Stimulated activated CD8-positive, alpha-beta memory T cell treated with anti-CD3 and anti-CD28 coated beads, Interleukin-4, amount 100 ng/mL, for 1 hour (primary cell): ENCODE measurements around the gene ACTR1A.
"Not testable (repeated sequence)": the region's sequence is repeated elsewhere in the genome, so short reads cannot be mapped to it uniquely, and the experiment has no call there.

ENCODE experiments used
- DNase-seq, 2 donors: peaks; one replicate each; pipeline ENCODE4 v3.0.0-alpha.2; 2020; ENCODE audit warnings: low read depth in 2 of 2, low spot score in 1 of 2

Gene ACTR1A

GRCh38 chr10:102515724-102516123 lies 13.2 kb upstream of the ACTR1A start:
- DNase-seq = no peak

GRCh38 chr10:102514487-102515311 lies 12.2 kb upstream of the ACTR1A start:
- no peak for DNase-seq

GRCh38 chr10:102511583-102512274 lies 9.2 kb upstream of the ACTR1A start:
- no peak for DNase-seq

DNA sequence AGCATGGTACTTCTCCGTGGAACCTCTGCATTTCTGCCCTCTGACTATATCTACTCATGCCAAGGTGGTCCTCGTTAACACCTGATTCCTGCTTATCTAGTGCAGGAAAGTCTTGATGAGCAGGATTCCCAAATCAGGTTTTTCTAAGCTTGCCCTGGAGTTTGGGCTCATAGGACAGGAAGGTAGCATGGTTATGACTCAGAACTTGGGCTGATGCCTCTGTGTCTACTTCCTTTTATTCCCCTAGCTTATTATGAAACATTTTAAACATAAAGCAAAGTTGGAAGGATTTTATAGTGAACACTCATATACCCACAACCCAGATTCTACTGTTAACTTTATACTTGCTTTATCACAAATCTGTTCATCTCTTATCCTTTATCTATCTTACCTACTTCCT lies 6.9 kb upstream of the ACTR1A start:
- no peak for DNase-seq

- DNase-seq = no peak
Observed at GRCh38 chr10:102508506-102508905, 6.0 kb upstream of the ACTR1A start.

DNA sequence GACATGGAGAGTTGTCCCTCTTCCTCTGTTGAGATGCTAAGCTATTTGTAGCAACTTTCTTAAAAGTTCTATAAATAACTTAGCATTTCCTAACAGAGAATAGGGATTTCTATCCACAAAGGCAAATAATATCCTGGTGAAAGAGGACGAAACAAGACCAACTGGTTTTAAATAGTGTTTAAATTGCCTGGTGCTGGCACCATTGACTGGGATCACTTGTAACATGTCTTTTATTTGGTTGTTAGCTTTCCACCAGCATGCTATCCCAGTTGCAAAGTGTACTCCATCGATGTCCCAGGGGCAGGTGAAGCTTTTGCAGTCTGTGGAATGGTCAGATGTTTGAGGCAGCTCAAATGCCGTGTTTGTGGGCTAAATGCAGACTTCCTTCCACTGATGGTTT lies 5.0 kb upstream of the ACTR1A start:
- no peak for DNase-seq

DNA sequence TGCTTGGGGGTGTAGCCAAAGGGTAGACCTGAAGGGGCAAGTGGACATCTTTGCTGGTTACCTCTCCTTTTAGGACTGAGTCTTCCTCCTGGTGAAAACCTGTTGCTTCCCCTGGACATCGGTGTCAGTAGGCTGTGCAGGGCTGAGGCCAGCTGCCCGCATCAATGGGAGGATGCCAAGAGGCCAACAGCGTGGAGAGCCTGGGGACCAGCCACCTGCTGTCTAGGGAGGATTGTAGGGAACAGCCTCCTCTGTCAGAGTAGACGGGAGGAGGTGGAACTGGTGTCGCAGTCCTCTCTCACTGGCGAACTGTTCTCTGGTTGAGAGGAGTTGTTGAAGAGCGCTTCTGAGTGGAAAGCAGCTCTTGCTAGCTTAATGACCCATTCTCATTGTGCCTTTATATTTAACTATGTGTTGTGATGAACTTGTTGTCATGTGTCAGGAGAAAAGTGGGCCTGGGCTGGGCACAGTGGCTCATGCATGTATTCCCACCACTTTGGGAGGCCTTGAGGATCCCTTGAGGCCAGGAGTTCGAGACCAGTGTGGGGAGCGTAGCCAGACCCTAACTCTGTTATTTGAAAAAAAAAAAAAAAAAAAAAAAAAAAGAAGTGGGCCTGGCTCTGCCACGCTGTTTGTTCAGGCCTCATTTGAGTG lies 3.1 kb upstream of the ACTR1A start:
- DNase-seq = no peak

DNA sequence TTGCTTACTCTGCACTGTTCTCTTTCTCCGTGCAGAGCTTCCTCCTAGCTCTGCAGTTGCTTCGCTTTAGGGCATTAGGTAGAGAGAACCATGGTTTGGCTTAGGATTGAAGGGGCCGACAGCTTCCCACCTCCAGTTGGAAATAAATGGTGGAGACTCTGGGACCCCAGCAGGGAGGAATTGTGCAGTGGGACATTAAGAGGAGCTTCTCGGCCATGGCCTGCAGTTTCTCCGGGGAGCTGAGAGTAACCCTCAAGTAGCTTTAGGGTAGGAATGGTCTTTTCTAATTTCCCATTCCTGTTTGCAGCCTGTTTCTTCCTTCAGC lies 2.4 kb upstream of the ACTR1A start:
- DNase-seq = no peak

- no peak for DNase-seq
Observed at GRCh38 chr10:102504179-102504975, 1.9 kb upstream of the ACTR1A start.

DNA sequence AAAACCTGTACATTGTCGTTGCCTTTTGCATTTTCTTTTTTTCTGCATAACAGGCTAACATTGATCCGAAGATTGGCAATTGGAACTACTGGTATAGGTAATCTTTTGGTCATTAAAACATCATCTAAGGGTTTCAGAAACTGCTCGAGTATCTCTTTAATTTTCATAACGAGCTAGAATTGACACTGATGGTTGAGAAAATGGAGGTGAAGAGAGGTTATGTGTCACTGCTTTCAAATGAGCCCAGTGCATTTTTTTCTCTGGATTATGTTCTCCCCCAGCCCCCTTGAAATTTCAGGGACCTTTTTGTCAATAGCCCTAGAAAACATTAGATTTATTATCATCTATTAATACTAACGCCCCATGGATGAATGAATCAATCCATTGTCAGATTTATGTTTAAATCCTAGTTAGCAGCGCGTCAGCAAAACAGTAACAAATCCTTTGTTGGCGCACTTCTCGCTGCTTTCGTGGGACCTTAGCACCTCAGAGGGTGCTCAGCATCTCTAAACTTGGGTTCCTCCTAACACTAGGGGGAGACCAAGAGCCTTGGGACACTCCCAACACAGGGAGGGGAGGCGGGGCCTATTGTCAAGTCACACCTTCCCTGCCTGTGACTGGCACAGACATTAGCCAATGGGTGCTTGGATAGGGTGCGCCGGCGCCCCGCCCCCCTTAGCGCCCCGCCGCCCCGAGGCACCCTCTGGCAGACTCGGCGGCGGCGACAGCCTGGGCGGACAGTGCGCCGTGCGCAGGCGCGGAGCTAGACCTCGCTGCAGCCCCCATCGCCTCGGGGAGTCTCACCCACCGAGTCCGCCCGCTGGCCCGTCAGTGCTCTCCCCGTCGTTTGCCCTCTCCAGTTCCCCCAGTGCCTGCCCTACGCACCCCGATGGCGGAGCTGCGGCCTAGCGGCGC lies 1.0 kb upstream of the ACTR1A start, which contains the start of gene SUFU:
Gene SUFU (plus strand): TSS at position 709 of the 915 bp plus-strand sequence. CDS start 181 bp downstream, at position 890.
- peak; percentile 95 to 97 for DNase-seq

DNA sequence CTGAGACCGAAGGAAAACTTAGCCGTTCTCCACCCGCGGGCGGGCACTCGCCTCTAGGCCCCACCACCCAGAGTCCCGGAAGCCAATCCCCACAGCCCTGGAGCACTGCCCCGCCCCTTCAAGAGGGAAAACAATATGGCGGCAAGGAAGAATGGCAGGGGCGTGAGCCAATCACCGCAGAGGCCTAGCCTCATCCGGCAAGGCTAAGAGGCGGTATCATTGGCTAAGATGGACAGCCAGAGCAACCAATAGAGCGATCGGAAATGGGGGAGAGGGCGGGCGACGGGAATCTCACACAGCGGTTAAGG lies 529 bp downstream of the ACTR1A start:
- DNase-seq = peak; percentile 89 to 96

DNA sequence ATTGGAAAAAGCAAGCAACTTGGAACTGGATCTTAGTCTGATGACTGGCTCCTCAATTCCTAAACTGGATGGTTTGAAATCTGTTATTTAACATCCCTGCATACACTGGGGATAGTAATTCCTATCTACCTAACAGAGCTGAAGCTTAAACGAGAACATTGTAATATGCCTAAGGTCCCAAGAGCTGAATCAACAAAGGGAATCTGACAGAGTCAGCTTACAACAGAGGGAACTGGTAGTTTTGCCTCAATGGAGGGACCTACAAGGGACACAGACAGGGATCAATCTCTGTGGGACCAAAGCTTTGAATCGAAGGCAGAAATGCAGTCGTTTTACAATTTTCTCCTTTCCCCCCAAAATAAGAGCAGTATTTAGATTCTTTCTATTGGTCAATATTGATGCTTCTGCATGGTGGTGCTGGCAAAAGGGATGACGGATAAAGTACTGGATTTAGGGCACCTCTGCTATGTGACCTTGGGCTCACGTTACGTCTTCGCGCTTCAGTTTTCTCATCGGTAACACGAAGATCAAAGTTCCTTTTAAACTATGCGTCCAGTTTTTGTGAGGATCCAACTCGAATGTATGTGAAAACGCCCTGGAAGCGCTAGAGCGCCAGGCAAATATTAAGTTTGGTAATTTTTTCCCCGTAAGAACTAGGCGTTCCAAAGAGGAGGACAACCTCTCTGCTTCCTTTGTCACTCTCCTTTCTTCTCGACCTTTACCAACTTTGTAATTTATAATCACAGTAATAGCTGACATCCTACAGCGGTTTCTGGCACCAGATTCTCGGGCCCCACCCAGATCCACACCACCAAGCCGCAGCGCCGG lies 1.1 kb downstream of the ACTR1A start:
- no peak for DNase-seq

GRCh38 chr10:102500686-102501085 lies 1.8 kb downstream of the ACTR1A start:
- DNase-seq = not testable (repeated sequence)

GRCh38 chr10:102499356-102499755 lies 3.2 kb downstream of the ACTR1A start:
- no peak for DNase-seq

GRCh38 chr10:102497545-102497944 lies 5.0 kb downstream of the ACTR1A start:
- no peak for DNase-seq

DNA sequence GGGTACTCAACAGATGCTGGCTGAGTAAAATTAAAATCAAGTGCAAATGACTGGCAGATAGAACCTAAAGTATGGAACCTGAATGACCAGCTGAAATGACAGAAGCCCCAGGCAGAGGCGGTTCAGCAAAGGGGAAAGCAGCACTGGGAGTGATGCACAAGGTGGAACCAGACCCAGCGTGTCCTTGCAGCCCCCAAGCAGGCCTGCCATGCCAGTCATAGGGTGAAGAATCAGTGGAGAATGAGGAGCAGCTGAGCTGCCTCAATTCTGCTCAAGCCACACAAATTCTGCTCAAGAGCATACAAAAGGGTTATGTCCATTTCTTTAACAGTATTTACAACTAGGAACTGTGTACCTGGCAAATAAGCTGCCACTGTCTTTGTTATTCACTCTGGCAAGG lies 8.7 kb downstream of the ACTR1A start:
- no peak for DNase-seq

- DNase-seq = no peak
Observed at GRCh38 chr10:102492983-102493382, 9.5 kb downstream of the ACTR1A start.

DNA sequence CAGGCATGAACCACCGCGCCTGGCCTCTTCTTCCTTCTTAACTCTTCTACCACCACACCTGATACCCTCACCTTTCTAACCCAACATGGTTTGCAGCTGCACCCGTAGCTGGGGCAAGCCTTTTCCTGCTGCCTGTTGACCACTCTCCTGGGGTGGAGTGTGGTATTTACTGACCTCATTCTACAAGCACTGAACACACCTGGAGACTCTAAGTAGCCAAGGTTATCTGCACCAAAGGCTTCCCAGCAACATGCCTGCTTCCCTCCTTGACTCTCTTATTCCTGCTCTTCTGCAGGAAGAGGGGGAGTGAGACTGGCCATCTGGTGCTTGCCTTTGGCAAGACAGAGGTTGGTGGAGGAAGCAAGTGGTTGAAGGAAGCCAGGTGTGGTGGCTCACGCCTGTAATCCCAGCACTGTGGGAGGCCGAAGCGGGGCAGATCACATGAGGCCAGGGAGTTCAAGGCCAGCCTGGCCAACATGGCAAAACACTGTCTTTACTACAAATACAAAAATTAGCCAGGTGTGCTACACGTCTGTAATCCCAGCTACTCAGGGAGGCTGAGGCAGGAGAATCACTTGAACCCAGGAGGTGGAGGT lies 10.1 kb downstream of the ACTR1A start:
- no peak for DNase-seq

DNA sequence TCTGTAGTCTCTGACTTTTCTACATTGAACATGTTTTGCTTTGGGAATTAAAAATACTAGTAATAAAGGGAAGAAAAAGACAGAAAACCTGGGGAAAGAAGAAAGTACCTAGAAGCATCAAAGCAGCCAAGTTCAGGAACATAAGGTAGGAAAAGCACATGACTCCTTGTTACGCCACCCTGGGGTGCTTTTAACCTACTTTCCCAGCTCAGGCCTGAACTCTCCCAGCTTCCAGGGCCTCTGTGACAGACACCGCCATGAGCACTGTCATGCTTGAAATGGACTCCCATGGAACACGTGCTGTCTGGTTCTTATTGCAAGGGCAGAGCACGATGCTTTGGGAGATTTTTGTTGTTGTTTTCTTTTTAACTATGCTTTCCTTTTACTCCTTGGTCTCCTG lies 11.4 kb downstream of the ACTR1A start:
- no peak for DNase-seq
